HAP-1 (cell line): ENCODE results near the gene ATXN1.

Experiments
- DNase-seq, 2 experiments: peaks; one replicate each; pipeline ENCODE4 v3.0.0-alpha.2; 2016 to 2020; ENCODE audit warnings: low spot score in 2 of 2
- H3K27me3 ChIP-seq: fragments of 250-450 bp; sonication (Bioruptor Pico); 2 replicates; pipeline ENCODE4 v1.5.1; 2020; ENCODE audit warnings: low read depth, mild to moderate bottlenecking, moderate library complexity
- H3K36me3 ChIP-seq: fragments of 250-450 bp; sonication (Bioruptor Pico); replicated peaks from 2 replicates; pipeline ENCODE4 v1.5.1; 2020; ENCODE audit warnings: mild to moderate bottlenecking
- H3K4me1 ChIP-seq: fragments of 250-450 bp; sonication (Bioruptor Pico); 2 replicates; pipeline ENCODE4 v1.5.1; 2020; ENCODE audit warnings: mild to moderate bottlenecking
- H3K4me3 ChIP-seq: fragments of 250-450 bp; sonication (Bioruptor Pico); 2 replicates; pipeline ENCODE4 v1.5.1; 2020; ENCODE audit warnings: mild to moderate bottlenecking, moderate library complexity
- H3K9me3 ChIP-seq: fragments of 250-450 bp; sonication (Bioruptor Pico); 2 replicates; pipeline ENCODE4 v1.5.1; 2020; ENCODE audit warnings: mild to moderate bottlenecking, moderate library complexity
- in situ Hi-C: fragments of 300-500 bp; cut with MboI; formaldehyde crosslinking; loops from 3 replicates; pipeline ENCODE4 v1.14.3; 2020; ENCODE audit warnings: low sequenced_read_pairs, inconsistent platforms, mixed read lengths

The ATXN1 gene

DNA sequence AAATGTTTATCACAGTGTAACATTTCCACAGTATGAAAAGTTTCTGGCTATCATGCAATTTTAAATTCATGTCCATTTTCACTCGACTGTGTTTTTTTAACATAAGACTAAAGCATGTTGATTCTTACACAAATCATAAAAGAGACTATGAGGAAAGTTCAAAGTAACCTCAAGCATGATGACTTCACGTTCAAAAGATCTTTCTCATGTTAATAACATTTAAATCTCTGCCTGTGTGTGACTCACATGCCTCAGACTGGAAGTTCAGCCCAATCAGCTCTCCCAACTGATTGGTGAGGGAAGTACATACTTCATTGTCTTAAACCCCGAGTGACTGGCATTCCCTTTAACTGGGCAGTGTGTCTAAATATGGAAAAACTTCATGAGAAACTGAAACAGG lies 37.4 kb downstream of the ATXN1 start:
- Histone ChIP-seq H3K9me3 (no peaks in the 10 kb centered on the region), H3K4me1 (peaks cover 20% of the 10 kb centered on the region), H3K4me3 (no peak overlapping the region), H3K36me3 (no peaks in the 10 kb centered on the region), H3K27me3 (no peaks in the 10 kb centered on the region)
- DNase-seq, result peak; percentile 42 to 72
- in situ Hi-C loops, result no loop called here

DNA sequence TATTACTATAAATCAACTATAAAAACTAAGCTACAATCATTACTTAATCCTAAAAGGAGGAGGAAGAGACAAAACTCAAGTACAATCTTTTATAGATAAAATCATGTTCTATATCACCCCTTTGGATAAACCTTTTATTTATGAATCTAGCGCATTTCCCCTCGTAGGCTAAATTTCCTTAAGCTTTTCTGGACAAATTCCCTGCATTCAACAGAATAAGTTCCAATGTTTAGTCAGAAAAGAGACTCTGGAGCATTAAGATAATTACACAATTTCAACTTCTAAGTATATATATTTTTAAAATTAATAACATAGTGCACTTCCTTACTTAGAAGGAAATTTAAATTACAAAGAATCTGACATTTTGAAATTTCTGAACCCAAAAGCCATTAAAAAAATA lies 37.9 kb downstream of the ATXN1 start:
- no peak overlapping the region for H3K4me3 ChIP-seq
- no peaks in the 10 kb centered on the region for H3K36me3 ChIP-seq
- in situ Hi-C loops, result no loop called here
- no peaks in the 10 kb centered on the region for H3K9me3 ChIP-seq
- H3K27me3 ChIP-seq, result no peaks in the 10 kb centered on the region
- DNase-seq, result no peak
- peaks cover 20% of the 10 kb centered on the region for H3K4me1 ChIP-seq

DNA sequence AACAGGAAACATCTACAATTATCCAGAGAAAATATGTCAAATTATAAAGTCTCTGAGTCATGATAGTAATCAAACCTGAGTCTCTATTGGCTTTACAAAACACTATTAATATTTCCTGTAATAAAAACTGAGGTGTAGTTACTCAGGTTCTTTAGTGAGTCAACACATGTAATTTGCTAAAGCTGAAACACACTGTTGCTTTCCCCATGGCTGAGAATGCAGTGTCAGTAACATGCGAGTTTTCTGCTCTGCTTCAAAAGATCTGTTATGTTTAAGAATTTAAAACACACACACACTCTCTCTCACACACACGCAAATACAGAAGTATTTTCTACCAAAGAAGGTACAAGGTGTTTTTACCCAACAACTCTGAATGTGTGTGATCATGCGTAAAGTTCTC lies 38.6 kb downstream of the ATXN1 start:
- Histone ChIP-seq H3K4me3 (no peak overlapping the region), H3K4me1 (peaks cover 20% of the 10 kb centered on the region), H3K27me3 (no peaks in the 10 kb centered on the region), H3K9me3 (no peaks in the 10 kb centered on the region), H3K36me3 (no peaks in the 10 kb centered on the region)
- in situ Hi-C loops, result no loop called here
- DNase-seq, result no peak

DNA sequence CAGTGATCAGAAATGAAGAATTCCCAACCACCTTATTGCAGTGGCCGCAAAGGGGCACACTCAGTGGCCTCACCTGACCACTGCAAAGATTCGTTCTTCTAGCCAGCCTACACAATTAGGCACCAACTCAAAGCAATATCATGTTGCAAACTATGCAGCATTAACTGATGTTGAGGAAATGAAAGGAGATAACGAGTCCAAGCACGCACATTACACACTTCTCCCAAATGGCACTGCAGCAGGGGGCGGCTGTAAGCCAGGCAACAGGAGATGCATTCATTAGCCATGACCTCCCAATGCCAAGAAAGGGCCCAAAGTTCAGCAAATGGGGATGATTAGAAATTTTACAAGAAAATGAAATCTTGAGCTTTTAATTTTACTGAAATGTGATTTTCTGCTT lies 39.3 kb downstream of the ATXN1 start:
- in situ Hi-C loops, result no loop called here
- H3K4me3 ChIP-seq, result no peak overlapping the region
- H3K9me3 ChIP-seq, result no peaks in the 10 kb centered on the region
- no peaks in the 10 kb centered on the region for H3K36me3 ChIP-seq
- no peak for DNase-seq
- peaks cover 20% of the 10 kb centered on the region for H3K4me1 ChIP-seq
- no peaks in the 10 kb centered on the region for H3K27me3 ChIP-seq

DNA sequence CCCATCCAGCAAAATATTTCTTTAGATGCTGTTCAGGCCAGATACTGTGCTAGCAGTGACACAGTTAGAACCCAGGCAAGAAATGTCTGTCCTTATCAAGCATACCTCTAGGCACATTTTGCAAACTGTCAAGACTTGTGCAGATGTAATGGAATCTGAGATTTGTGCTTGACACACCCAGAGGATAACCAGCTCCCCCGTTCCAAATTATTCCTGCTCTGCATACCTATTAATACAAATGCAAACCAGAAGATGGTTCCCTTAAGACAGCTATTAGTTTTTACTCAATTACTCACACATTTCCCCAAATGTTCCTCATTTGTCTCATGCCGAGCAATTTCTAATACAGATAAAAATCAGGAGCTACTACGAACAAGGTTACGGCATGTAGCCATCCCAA lies 40.4 kb downstream of the ATXN1 start:
- in situ Hi-C loops, result no loop called here
- H3K4me1 ChIP-seq, result peaks cover 20% of the 10 kb centered on the region
- no peaks in the 10 kb centered on the region for H3K27me3 ChIP-seq

DNA sequence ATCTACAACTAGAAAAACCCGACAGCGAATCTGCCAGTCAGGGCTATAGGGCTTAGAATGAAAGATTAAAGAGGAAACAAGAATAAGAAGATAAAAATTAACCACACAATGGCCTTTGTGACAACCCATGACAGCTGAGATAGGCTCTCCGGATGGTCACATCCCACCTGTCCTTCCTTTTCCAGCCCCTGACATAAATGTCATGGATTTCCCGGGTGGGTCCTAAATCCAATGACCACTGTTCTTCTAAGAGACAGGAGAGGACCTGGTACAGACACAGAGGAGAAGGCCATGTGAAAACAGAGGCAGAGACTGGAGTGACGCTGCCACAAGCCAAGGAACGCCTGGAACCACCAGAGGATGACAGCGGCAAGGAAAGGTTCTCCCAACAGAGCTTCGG lies 41.8 kb downstream of the ATXN1 start:
- in situ Hi-C loops, result no loop called here
- H3K4me1 ChIP-seq, result peaks cover 16% of the 10 kb centered on the region
- H3K27me3 ChIP-seq, result no peaks in the 10 kb centered on the region
- DNase-seq, result no peak
- H3K36me3 ChIP-seq, result no peaks in the 10 kb centered on the region
- no peak overlapping the region for H3K4me3 ChIP-seq
- no peaks in the 10 kb centered on the region for H3K9me3 ChIP-seq

More for the DNA sequence above, 40.4 kb downstream of the ATXN1 start:
- Histone ChIP-seq H3K9me3 (no peaks in the 10 kb centered on the region), H3K4me3 (no peak overlapping the region), H3K36me3 (no peaks in the 10 kb centered on the region)
- no peak for DNase-seq

DNA sequence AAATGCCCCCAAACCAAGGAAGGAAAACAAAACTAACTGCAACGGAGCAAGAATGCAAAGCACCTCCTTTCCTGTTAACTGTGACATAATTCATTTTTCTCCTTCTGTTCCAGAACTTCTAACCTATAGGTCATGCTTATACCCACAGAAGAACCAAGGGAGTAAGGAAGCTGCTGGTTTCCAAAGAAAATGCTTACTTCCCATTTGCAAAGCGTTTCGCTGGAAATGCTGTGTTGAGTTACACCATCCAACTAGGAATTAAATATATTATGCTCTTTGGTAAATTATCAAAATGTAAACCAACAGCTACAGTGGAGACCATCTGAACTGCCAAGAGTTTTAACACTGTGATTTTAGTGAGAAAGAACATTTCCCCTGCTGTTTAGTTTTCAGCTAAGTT lies 42.9 kb downstream of the ATXN1 start:
- Histone ChIP-seq H3K27me3 (no peaks in the 10 kb centered on the region), H3K4me1 (peaks cover 6% of the 10 kb centered on the region), H3K4me3 (no peak overlapping the region), H3K36me3 (no peaks in the 10 kb centered on the region), H3K9me3 (no peaks in the 10 kb centered on the region)
- DNase-seq, result no peak
- in situ Hi-C loops, result no loop called here

DNA sequence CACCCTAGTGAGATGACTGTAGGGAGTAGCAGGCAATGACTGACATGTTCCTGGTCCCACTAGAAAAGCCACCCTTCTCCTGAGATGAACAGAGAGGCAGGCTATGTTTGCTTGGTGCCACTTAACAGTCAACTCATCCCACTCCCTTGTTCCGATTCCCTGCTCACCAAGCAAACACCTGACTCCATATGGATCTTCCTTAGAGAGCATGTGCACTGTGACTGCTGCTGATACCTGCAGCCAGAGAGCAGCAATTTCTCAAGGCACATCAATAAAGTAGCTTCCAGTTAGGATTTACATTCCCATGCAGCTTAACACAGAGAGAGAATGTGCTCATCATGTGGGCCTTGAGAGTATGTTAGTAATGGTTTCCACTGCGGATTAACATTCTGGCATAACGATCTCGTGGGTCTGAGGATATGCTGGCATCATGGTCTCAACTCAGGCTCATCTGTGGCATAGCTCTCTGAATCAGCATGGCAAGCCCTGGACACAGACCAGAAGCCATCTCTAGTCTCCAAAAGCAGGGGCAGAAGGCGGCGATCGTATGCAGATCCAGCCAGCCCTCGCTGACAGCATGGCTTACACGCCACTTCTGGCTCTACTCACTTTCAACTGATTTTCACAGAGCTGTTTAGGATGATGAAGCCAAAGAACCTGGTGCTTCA lies 43.9 kb downstream of the ATXN1 start:
- peaks cover 5% of the 10 kb centered on the region for H3K4me1 ChIP-seq
- no peak overlapping the region for H3K4me3 ChIP-seq
- H3K9me3 ChIP-seq, result no peaks in the 10 kb centered on the region
- in situ Hi-C loops, result no loop called here
- H3K27me3 ChIP-seq, result no peaks in the 10 kb centered on the region
- no peak for DNase-seq
- H3K36me3 ChIP-seq, result no peaks in the 10 kb centered on the region

DNA sequence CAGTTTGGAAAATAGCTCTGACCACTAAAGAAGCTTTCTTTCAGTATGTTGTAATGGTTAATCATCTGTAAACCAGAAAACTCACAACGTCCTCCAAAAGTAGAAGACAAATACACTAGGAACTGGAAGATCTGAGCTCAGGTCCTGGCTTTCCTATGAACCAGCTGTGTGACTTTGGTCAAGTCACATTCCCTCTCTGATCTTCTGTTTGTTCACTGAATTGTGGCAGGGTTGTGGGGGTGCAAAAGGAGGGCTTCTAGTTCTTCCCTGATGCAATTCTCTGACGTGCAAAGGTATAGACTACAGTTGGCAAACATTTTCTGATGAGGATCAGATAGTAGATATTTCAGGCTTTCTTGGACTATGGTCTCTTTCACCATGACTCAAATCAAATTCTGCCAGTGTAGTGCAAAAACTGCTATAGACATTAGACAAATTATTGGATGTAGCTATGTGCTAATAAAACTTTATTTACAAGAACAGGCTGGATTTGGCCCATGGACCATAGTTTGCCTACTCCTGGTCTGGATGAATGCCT lies 44.9 kb downstream of the ATXN1 start:
- in situ Hi-C loops, result no loop called here
- Histone ChIP-seq H3K4me3 (no peak overlapping the region), H3K9me3 (no peaks in the 10 kb centered on the region), H3K27me3 (no peaks in the 10 kb centered on the region), H3K4me1 (peaks cover 5% of the 10 kb centered on the region), H3K36me3 (no peaks in the 10 kb centered on the region)
- no peak for DNase-seq

DNA sequence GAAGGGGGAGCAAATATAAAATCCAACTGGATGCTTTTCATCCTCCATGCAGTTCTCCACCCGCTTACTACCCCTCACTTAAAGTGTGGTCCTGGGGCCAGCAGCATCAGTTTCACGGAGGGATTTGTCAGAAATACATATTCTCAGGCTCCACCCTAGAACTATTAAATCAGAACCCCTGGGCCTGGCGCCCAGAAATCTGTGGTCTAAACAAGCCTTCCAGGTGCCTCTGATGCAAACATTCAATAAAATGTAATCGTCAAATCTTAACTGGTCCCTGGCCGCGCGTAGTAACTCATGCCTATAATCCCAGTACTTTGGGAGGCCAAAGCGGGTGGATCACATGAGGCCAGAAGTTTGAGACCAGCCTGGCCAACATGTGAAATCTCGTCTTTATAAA lies 47.7 kb downstream of the ATXN1 start:
- no peaks in the 10 kb centered on the region for H3K27me3 ChIP-seq
- peaks cover 5% of the 10 kb centered on the region for H3K4me1 ChIP-seq
- H3K36me3 ChIP-seq, result no peaks in the 10 kb centered on the region
- no peaks in the 10 kb centered on the region for H3K9me3 ChIP-seq
- in situ Hi-C loops, result no loop called here
- no peak overlapping the region for H3K4me3 ChIP-seq
- no peak for DNase-seq

DNA sequence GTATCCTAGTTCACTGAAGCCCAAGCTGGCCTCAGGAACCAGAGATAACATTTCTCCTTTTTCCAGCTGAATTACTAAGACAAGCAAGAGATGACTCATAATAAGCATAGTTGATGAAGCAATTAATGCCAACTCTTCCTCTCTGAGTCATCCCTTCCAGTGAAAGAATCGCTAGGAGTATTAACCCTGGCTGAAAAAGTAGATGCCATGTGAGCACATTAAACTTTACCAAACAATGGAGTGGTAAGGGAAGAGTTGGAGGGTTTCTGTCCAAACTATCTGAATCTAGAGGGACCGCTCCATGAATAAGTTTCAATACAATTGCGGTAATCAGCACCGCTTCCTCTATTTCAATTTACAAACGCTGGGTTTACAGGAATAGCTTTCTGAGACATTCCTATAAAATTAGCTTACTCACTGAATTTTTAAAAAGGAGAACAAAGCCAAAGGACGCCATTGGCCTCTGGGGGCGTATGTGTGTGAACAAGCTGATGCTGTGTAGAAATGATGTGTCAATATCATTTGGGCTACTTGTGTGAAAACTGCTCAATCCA lies 48.3 kb downstream of the ATXN1 start:
- H3K36me3 ChIP-seq, result no peaks in the 10 kb centered on the region
- peaks cover 5% of the 10 kb centered on the region for H3K4me1 ChIP-seq
- no peaks in the 10 kb centered on the region for H3K27me3 ChIP-seq
- DNase-seq, result peak; percentile 47 to 59
- in situ Hi-C loops, result no loop called here
- H3K4me3 ChIP-seq, result no peak overlapping the region
- H3K9me3 ChIP-seq, result no peaks in the 10 kb centered on the region

DNA sequence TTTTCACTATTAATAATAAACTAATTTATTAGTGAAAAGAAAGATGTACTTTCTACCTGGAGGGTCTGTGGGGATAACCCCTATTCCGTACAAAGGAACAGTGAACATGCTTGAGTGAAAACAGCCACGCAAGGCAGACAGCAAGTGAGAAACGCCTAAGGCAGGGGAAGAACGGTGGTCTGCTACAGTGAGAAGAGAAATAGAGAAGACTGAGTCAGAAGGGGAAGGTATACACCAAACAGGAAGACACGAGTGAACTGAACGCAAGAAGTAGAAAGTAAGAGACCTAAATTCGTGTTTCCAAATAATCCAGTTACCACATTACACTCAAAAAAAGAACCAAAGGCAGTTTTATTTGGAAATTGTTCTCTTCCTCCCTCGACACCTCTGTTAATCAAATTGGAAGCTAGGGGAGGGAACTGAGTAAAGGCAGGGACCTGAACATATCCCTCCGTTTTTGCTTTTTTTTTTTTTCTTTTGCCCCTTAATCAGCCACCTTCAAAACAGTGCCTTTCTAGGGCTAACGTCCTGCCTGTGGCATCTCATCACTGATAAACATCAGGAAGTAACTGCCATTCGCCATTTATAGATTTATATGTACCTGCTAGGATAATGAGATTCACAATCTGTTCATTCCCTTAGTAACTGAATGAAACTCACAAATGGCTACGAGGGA lies 48.9 kb downstream of the ATXN1 start:
- H3K4me1 ChIP-seq, result peaks cover 5% of the 10 kb centered on the region
- no peaks in the 10 kb centered on the region for H3K36me3 ChIP-seq
- H3K4me3 ChIP-seq, result no peak overlapping the region
- H3K27me3 ChIP-seq, result no peaks in the 10 kb centered on the region
- DNase-seq, result no peak
- H3K9me3 ChIP-seq, result no peaks in the 10 kb centered on the region
- in situ Hi-C loops, result no loop called here

DNA sequence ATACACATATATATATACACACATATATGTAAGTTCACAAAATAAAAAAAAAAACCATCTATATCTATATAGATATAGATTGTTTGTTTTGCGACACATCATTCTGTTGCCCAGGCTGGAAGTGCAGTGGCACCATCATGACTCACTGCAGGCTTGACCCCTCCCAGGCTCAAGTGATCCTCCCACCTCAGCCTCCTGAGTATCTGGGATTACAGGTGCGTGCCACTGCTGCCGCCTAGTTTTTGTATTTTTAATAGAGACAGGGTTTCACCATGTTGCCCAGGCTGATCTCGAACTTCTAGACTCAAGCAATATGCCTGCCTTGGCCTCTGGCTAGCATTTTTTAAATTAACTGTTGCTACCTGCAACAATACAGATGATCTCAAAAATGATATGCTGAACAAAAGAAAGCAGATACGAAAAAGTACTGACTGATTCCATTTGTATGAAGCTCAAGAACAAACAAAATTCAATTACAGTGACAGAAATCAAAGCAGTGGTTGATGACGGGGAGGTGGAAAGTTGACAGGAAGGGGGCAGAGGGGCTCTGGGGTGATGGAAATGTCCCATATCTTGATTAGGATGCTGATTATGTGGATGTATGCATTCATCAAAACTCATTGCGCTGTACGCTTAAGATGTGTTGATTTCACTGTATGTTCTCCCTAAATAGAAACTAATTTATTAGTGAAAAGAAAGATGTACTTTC lies 49.6 kb downstream of the ATXN1 start:
- Histone ChIP-seq H3K4me3 (no peak overlapping the region), H3K36me3 (no peaks in the 10 kb centered on the region), H3K27me3 (no peaks in the 10 kb centered on the region), H3K4me1 (peaks cover 5% of the 10 kb centered on the region), H3K9me3 (no peaks in the 10 kb centered on the region)
- in situ Hi-C loops, result no loop called here
- DNase-seq, result no peak
